Esophagus muscularis mucosa (tissue), 4 donors: ENCODE data around the gene DYNLRB1. TPM values are rescaled to one million over a fixed set of nuclear protein-coding genes. Genes with fewer than 3 reads are reported as not detected.

ENCODE experiments used
- DNase-seq: peaks from one replicate; pipeline ENCODE4 v3.0.0-alpha.2; 2017; ENCODE audit errors: extremely low spot score
- H3K27ac ChIP-seq, 4 donors: fragments of 200-600 bp; sonication (generic); replicated peaks in 1 of 4; 1 replicate in 3 of 4; 2 replicates in 1 of 4; pipeline ENCODE4 v1.5.1; 2016 to 2019; ENCODE audit warnings: mild to moderate bottlenecking in 1 of 4
- H3K27me3 ChIP-seq, 4 donors: fragments of 200-600 bp; sonication (generic); one replicate each; pipeline versions ENCODE4 v1.5.1 to v1.6.0; 2016 to 2019
- H3K36me3 ChIP-seq, 4 donors: fragments of 200-600 bp; sonication (generic); one replicate each; pipeline ENCODE4 v1.5.1; 2016 to 2019
- H3K4me1 ChIP-seq, 4 donors: fragments of 200-600 bp; sonication (generic); one replicate each; pipeline ENCODE4 v1.5.1; 2016 to 2019
- H3K4me3 ChIP-seq, 4 donors: fragments of 200-600 bp; sonication (generic); 1 replicate in 2 of 4; 2 replicates in 2 of 4; pipeline ENCODE4 v1.5.1; 2016 to 2019; ENCODE audit warnings: mild to moderate bottlenecking in 4 of 4, moderate library complexity in 1 of 4
- H3K9me3 ChIP-seq, 4 donors: fragments of 200-600 bp; sonication (generic); 1 replicate in 3 of 4; 2 replicates in 1 of 4; pipeline ENCODE4 v1.5.1; 2016 to 2019
- EP300 ChIP-seq: sonication (generic); formaldehyde crosslinking; IDR thresholded peaks from one replicate; pipeline ENCODE4 v1.6.1; 2017; ENCODE audit warnings: antibody characterized with exemption
- POLR2A ChIP-seq: fragments of 450-650 bp; IDR thresholded peaks from one replicate; pipeline ENCODE4 v1.6.1; 2017; ENCODE audit warnings: antibody characterized with exemption, moderate library complexity, mild to moderate bottlenecking, low read depth
- POLR2AphosphoS5 ChIP-seq, 2 donors: sonication (generic); formaldehyde crosslinking; IDR thresholded peaks; one replicate each; pipeline ENCODE4 v1.6.1; 2017; ENCODE audit warnings: antibody characterized with exemption in 2 of 2
- WGBS: methylation state at CpG from one replicate; pipeline ENCODE4 v1.1.5; 2018; 5-methylcytosine and 5-hydroxymethylcytosine counted together
- intact Hi-C: fragments of 100-400 bp; cut with DNase I; formaldehyde crosslinking; loops from one replicate; pipeline ENCODE4 v1.15.1; 2023
- total RNA-seq, 4 donors: library from RNA; depleted of rRNA; stranded (reverse); fragments of >200 nt; gene quantifications; one replicate each; pipeline versions ENCODE4 v1.1.0 to v1.2.1, GENCODE V29; 2016
- TF ChIP-seq, protein P1 (sequence below), 3 experiments: fragments of 200-600 bp in 2 of 3; fragments of 450-650 bp in 1 of 3; sonication (generic) in 2 of 3; IDR thresholded peaks; one replicate each; pipeline ENCODE4 v1.5.1; 2017 to 2019; ENCODE audit warnings: antibody characterized with exemption in 3 of 3, mild to moderate bottlenecking in 2 of 3, moderate library complexity in 1 of 3

DYNLRB1 gene
- total RNA-seq, 4 donors from 2014 or later: 152 to 252 (median 191) TPM

DNA sequence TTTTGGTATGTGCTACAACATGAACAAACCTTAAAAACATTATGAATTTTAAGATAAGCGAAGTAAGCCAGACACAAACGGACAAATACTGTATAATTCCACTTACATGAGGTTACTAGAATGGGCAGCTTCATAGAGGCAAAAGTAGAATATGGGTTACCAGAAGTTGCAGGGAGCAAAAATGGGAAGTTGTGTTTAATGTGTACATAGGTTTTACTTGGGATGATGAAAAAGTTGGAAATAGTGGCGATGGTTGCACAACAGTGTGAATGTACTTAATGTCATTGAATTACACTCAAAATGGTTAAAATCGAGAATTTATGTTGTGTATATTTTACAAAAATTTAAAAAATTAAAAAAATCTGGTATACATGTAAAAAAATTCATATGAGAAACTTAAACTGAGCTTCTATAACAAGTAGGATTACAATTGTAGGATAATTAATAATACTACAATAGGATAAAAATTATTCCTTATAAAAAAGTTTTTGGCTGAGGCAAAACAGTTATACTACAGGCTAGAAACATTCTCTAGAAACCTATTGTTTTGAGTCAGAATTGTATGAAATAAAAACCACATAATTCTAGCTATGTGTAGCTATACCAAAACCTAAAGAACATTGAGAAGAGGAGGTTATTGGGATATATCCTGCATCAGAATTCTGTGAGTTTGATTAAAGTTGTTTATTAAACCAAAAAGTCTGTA lies 24.8 kb upstream of the DYNLRB1 start:
- no peak overlapping the region for H3K4me3 ChIP-seq
- intact Hi-C loops: no loop called here
- no peaks in the 10 kb centered on the region for H3K27me3 ChIP-seq
- TF ChIP-seq POLR2A (no peak), EP300 (no peak), POLR2AphosphoS5 (IDR thresholded peaks at IDR 0.05) (no peak)
- TF ChIP-seq, protein P1, sequence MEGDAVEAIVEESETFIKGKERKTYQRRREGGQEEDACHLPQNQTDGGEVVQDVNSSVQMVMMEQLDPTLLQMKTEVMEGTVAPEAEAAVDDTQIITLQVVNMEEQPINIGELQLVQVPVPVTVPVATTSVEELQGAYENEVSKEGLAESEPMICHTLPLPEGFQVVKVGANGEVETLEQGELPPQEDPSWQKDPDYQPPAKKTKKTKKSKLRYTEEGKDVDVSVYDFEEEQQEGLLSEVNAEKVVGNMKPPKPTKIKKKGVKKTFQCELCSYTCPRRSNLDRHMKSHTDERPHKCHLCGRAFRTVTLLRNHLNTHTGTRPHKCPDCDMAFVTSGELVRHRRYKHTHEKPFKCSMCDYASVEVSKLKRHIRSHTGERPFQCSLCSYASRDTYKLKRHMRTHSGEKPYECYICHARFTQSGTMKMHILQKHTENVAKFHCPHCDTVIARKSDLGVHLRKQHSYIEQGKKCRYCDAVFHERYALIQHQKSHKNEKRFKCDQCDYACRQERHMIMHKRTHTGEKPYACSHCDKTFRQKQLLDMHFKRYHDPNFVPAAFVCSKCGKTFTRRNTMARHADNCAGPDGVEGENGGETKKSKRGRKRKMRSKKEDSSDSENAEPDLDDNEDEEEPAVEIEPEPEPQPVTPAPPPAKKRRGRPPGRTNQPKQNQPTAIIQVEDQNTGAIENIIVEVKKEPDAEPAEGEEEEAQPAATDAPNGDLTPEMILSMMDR (IDR thresholded peaks at IDR 0.05): no peak
- no peak overlapping the region for H3K27ac ChIP-seq
- H3K36me3 ChIP-seq: peaks cover 26 to 98% (median 78%) of the 10 kb centered on the region in 4 donors
- no peaks in the 10 kb centered on the region for H3K4me1 ChIP-seq
- 92% methylated on average over 4 of the region's 4 CpGs for WGBS
- DNase-seq: no peak
- no peaks in the 10 kb centered on the region for H3K9me3 ChIP-seq

DNA sequence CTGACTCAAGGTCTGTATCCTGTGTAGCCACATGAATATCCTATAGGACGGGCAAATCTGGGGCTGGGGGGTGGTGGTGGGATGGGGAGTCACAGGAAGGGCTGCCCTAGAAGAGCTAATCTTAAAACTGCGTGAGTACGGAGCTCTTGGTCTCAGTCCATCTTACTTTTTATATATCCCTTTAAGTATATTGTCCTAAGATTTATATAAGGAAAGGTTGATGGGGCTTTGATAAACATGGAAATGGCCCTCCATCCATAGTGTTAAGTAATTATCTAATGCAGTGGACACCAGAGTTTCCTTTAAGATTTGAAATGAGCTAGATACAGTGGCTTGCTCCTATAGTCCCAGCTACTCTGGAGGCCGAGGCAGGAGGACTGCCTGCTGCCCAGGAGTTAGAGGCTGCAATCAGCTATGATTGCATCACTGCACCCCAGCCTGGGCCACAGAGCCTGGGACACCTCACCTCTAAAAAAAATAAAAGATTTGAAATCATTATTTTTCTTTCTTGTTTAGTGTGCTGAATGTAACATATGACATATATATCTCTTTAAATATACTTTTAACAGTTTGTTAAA lies 24.2 kb upstream of the DYNLRB1 start:
- intact Hi-C loops: no loop called here
- no peak overlapping the region for H3K4me3 ChIP-seq
- H3K27ac ChIP-seq: no peak overlapping the region
- peaks cover 19 to 98% (median 78%) of the 10 kb centered on the region in 4 donors for H3K36me3 ChIP-seq
- no peaks in the 10 kb centered on the region for H3K4me1 ChIP-seq
- no peak for DNase-seq
- H3K27me3 ChIP-seq: no peaks in the 10 kb centered on the region
- 93% methylated on average over 4 of the region's 4 CpGs for WGBS
- no peaks in the 10 kb centered on the region for H3K9me3 ChIP-seq
- TF ChIP-seq, protein P1 (IDR thresholded peaks at IDR 0.05): no peak
- TF ChIP-seq EP300 (no peak), POLR2A (no peak)

DNA sequence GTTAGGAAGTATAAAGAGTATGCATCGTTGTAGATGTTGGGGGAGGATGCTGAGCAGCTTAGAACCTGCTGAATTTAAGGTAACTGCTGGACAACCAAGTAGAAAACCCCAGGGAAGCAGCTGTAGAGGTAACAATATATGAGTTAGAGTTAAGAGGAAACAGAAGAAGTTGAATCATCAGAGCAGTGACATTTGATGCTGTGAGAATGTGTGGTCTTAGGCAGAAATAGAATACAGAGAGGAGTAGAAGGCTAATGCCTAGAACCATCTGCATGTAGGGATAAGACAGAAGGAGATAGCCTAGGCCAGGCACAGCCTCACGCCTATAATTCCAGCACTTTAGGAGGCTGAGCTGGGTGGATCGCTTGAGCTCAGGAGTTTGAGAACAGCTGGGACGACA lies 22.6 kb upstream of the DYNLRB1 start:
- intact Hi-C loops: no loop called here
- TF ChIP-seq EP300: no peak
- no peak for TF ChIP-seq POLR2A
- TF ChIP-seq, protein P1 (IDR thresholded peaks at IDR 0.05): no peak
- no peak for TF ChIP-seq POLR2AphosphoS5 (IDR thresholded peaks at IDR 0.05)
- DNase-seq: no peak
- Histone ChIP-seq H3K9me3 (peaks cover 0 to 3% (median 0%) of the 10 kb centered on the region in 4 donors), H3K36me3 (peaks cover 13 to 97% (median 70%) of the 10 kb centered on the region in 4 donors), H3K4me3 (no peak overlapping the region), H3K4me1 (no peaks in the 10 kb centered on the region), H3K27ac (no peak overlapping the region), H3K27me3 (no peaks in the 10 kb centered on the region)
- 88% methylated on average over 4 of the region's 4 CpGs for WGBS

DNA sequence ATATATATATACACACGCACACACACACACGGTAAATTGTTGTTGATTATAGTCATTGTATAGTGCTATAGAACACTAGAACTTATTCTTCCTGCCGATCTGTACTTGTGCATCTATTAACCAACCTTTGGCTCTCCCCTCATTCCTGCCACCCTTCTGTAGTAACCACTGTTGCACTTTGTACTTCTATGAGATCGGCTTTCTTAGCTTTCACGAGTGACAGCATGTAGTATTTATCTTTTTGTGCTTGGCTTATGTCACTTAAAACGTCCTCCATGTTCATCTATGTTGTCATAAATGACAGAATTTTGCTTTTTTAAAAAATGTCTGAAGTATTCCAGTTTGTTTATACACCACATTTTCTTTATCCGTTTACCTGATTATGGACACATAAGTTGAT lies 20.9 kb upstream of the DYNLRB1 start:
- H3K27ac ChIP-seq: no peak overlapping the region
- DNase-seq: no peak
- peaks cover 7 to 89% (median 56%) of the 10 kb centered on the region in 4 donors for H3K36me3 ChIP-seq
- H3K27me3 ChIP-seq: no peaks in the 10 kb centered on the region
- no peaks in the 10 kb centered on the region for H3K4me1 ChIP-seq
- intact Hi-C loops: no loop called here
- peaks cover 0 to 4% (median 1%) of the 10 kb centered on the region in 4 donors for H3K9me3 ChIP-seq
- no peak overlapping the region for H3K4me3 ChIP-seq
- TF ChIP-seq POLR2A (no peak), POLR2AphosphoS5 (IDR thresholded peaks at IDR 0.05) (no peak), EP300 (no peak)
- TF ChIP-seq, protein P1 (IDR thresholded peaks at IDR 0.05): no peak
- WGBS: 95% methylated on average over 7 of the region's 7 CpGs
